NK-92 (cell line): ENCODE data around the gene MTERF2.

Source experiments
- DNase-seq: peaks from one replicate; lab custom pipeline; 2025; ENCODE audit not compliant: unreplicated experiment; lab: John Stamatoyannopoulos, UW

The MTERF2 gene

DNA sequence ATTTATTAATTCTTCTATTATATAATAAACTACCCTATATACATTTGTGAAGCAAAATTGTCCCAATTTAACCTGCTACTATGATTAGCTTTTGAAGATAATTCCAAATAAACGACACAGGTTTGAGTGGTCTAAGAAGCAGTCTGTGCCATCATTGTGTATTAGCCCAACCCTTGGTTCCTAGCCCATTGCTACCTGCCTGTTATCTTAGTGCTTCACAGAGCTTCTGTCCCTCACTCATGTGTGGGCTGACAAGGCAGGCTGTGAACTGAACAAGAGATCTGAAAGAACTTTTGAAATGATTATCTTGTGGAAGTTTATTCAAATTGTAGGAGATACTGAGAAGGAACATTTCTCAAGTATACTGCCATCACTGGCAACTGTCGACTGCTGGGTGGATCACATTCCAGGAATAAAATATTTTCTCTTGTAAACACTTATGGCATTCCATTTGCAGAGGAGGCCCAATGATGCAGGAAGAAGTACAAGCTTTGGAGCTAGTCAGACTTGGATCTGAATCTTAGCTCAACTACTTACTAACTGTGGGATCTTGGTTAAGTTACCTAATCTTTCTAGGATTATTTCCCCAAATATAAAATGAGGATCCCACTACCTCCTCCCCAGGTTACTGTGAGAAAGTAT is 7.8 kb upstream of the MTERF2 start:
- DNase-seq: no peak

DNA sequence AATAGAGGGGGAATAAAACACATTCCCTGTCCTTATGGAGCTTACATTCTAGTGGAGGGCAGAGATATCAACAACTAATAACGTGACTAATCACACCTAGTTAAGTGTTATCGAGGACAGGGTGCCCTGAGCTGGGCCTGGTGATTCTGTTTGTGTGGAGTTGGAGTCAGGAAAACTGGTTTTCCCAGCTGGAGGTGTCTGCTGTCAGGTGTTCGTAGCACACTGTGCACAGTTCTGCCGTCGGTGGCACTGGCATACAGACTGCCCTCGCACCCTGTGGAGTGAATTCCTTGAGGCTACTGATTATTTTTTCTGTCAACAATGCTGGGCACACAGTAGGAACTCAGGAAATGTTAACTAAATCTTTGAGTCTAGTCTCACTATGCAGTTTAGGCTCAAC is 900 bp upstream of the MTERF2 start:
- no peak for DNase-seq

DNA sequence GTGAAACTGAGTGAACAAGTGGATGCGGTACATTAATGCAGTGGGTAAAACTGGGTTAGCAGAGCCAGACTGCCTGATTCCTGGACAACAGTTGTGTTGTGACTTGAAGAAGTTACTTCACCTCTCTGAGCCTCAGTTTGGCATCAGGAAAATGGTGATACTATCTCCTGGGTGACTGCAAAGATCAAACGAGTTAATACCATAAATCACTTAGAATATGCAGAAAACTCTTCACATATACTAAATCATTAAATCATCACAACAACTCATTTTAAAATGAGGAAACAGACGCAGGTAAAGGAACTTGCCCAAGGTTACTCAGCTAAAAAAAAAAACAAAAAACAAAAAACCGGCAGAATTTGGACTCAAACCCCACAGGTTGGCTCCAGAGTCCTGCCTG is 811 bp downstream of the MTERF2 start:
- no peak for DNase-seq

DNA sequence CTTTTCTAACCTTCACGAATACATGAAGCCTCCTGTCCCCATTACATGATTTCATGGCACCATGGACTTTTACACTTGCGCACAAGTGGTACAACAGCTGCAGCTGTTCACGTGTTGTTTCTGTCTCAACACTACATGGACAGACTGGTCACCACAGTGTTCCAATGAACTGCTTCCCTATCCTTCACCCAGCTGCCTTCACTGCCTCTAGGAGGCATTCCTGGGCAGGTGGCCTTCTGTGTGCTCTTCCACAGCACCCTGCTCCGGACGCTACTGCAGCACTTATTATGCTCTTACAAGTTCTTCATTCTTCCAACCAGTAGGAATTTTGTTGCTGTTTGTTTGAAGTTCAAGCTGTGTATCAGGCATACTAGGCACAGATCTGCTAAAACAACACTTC is 1.5 kb downstream of the MTERF2 start:
- no peak for DNase-seq

DNA sequence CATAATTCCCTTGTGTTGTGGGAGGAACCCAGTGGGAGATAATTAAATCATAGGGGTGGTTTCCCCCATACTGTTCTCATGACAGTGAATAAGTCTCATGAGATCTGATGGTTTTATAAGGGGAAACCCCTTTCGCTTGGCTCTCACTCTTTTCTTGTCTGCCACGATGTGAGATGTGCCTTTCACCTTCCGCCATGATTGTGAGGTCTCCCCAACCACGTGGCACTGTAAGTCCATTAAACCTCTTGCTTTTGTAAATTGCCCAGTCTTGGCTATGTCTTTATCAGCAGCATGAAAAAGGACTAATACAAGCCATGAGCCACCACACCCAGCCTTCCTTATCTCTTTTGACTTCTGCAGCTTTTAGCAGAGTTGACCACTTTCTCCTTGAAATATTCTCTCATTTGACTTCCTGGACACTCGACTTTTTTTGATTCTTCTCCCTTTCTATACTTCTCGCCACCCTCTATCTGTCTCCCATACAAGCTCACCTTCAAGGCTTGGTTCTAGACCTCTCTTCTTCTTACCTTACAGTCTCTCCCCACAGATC is 2.3 kb downstream of the MTERF2 start:
- DNase-seq: no peak

DNA sequence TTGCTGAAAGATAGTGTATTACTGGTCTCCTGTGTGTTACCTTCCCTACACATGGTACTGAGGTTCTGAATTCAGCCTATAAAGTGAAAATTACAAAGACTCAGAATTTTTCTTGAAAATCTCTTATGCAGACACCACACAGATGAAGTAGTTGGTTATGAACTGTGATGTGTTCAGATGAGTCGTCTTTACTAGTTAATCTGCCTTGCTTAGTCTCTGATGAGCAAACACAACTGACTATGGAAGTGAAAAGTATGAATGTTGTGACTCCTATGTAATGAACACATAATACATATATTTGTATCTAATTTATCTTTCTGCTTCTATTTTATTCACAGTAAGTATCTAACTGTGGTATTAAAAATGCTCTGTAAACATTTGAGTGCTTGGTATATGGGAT is 4.7 kb downstream of the MTERF2 start:
- DNase-seq: no peak

DNA sequence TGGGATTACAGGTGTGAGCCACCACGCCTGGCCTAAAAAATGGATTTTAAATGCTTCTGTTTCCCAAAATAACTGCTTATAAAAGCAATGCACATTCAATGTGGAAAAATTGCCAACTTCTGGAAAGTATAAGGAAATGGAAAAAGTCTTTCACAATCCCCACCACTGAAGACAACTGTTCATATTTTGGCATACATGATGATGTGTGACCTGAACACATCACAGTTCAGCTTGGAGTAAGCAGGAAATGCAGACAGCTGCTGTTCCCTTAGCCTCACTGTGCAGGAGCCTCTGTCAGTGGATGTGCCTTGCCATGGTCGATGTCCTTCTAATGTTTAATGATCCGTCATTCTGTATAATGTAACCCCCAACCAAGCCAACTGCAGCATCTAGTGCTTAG is 5.2 kb downstream of the MTERF2 start:
- no peak for DNase-seq

DNA sequence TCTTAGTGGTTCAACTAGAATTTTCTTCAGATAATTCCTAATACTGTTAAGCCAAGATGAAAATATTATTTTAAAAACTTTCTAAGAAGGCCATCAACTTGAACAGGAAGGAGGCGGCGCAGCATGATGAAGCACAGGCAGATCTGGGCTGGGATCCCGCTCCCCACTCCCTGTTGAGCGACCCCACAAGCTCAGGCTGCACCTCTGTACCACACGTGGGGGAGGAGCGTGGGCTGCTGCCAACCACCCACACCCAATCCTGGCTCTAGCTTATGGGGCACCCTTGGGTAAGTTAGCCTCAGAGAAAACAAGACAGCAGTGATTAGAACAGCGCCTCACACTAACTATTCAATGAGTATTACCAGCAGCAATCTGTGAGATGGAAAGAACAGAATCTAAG is 6.0 kb downstream of the MTERF2 start:
- no peak for DNase-seq

DNA sequence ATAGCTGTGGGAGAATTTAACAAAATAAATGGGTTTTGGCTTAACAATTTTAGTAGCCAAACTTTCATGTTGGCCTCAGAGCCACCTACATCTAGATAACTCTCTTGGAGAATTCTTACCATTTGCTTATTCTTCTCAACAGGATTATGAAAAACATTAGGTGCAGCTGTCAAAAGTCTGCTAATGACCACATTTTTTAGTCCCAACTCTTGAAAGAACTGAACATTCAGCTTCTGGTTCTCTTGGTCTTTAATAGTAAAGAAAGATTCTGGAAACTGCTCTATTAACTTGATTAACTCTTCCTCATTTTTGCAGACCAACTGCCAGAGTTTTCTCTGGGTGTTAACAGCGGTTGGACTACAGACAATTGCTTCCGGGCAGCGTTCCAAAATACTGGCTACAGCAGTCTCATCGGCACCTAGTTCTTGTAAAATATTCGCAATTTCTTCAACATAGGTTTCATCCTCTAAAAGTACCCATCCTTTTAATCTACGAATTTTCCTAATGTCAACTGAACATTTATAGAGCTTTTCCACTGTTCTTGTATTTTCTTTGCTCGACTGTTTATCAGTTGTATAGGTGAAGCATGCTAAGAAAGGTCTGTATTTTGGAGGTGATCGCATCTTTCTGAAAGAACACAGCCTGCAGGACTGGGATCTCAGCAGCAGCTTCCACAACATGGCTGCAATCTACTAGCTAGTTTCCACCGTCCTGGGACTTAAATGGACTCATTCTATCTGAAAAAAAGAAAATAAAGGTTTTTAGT is 8.7 kb downstream of the MTERF2 start:
- no peak for DNase-seq

DNA sequence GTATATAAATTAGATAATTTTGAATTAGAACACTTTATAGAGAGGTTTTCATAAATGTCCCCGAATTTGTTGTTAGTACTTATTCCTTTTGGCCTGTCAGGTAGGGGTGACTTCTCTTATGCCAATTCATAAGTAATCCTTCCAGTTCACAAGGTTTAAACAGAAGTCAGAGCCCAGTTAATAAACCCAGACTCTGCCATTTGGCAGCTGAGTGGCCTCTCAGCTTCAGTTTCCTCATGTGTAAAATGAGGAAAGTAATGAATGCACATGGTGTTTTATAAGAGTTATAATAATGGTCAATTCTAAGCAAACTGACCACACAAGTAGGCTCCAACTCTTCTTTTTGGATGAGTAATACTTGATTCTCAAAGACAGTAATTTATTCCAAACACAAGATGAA is 10.3 kb downstream of the MTERF2 start:
- no peak for DNase-seq

DNA sequence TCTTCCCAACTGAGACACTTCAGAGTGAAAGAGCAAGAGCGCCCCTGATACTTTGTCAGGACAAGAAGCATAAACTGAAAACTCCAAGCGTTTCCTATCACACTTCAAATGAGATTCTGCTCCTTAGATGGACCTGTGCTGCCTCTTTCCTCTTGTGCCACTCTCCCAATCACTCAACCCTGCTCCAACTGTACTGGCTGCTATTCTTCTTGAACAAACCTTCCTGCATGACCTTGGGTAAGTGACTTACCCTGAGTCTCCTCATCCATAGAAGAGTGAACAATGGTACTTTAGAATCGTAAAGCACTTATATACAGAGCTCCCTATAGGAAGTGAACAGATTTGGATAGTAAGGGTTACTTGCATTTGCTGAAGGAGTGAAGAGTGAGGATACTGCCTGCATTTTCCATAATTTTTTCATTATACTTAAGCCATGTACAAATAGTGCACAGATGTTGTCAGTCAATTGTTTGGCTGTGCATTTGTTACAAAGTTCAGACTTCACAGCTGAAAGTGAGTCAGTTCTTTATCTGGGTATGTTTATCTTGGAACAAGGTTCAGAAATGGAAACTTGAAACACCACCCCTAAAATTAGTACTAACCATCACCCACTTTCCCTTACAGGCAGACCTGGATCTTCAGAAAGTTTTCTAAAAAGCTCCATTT is 10.8 kb downstream of the MTERF2 start:
- no peak for DNase-seq

DNA sequence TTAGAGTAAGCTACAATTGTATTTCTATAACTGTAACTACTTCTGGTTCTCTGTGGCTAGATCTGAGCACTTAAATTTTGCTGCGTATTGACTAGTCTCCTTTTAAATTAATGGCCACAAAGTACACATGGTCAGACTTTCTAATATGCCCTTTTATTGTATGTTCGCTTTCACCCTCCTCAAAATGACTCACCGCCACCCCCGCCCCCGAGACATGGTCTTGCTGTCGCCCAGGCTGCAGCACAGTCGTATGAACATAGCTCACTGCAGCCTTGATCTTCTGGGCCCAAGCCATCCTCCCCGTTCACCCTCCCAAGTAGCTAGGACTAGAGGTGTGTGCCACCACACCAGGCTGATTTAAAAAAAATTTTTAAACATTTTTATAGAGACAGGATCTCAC is 11.8 kb downstream of the MTERF2 start:
- DNase-seq: no peak

DNA sequence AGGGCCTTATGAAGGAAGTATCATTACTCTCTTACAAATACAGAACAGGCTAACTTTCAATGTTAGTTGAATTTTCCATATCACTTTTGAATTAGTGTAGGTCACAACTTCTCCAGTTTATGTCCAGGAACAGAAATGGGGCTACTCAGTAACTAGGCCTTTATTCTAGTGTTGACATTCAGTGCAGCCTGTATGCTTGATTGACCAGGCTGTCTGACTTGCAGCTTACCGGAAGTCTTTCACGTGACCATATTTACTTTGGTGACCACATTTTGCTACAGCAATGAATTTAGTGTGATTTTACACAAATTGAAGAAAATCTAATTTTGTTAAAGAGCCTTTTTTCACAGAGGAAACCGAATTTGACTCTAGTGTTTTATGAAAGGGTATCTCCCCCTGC is 12.4 kb downstream of the MTERF2 start:
- no peak for DNase-seq

DNA sequence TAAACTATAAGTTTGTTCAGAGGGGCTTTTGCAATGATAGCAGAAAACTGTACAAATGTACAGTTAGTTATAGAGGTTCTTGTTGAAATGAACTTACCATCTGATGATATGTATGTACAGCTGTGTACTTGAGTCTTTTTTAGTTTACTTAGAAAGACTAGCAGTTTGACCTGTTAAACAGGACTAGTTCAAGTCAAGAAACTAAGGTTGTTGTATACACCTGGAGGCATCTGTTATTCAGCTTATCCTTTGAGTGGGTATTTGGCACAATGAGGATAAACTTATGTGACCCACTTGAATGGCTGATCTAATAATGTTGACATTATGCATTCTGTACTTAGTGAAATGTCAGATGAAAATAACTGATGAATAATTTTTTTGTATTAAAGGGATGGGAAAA is 13.4 kb downstream of the MTERF2 start:
- no peak for DNase-seq

DNA sequence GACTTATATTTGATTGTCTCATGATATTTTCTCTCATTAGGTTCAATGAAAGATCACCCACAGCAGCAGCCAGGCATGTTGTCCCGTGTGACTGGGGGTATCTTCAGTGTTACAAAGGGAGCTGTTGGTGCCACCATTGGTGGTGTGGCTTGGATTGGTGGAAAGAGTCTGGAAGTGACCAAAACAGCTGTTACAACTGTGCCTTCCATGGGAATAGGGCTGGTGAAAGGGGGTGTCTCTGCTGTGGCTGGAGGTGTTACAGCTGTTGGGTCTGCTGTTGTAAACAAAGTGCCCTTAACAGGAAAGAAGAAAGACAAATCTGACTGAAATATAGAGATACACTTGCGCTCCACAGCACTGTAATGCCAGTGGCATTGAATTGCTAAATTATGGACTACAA is 15.9 kb downstream of the MTERF2 start:
- DNase-seq: no peak

DNA sequence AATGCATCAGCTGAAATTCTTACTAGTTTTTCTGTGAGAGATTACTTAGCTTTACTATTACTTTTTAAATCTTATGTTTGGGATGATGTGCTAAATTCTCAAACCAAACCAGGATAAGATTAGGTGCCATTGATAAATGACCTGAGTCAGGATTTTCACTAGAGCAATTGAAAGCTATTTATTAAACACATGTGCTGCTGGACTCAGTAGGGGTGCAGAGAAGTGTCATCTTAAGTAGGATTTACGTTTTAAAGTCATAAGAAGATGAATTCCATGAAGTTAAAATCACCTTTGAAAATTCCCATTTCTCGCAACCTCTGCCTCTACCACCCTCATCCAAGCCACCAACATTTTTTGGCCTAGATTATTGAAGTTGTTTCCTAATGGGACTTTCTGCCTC is 22.4 kb downstream of the MTERF2 start:
- no peak for DNase-seq

DNA sequence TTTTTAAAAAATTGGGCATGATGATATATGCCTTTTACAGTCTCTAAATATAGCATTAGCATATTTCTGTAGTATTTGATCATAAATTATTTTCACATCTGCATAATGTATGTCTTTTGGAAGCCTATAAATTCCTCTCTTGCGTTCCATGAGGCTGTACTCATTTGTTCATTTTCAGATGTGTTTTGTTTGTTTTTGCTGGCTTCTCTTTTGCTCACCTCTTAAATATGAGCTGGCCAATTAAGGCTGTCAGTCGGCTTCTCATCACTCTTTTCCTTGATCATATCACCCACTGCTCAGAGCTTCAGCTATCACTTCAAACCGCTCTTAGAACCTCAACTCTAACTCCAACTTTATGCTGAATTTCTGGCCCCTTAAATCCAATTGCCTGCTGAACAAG is 24.7 kb downstream of the MTERF2 start:
- DNase-seq: no peak

DNA sequence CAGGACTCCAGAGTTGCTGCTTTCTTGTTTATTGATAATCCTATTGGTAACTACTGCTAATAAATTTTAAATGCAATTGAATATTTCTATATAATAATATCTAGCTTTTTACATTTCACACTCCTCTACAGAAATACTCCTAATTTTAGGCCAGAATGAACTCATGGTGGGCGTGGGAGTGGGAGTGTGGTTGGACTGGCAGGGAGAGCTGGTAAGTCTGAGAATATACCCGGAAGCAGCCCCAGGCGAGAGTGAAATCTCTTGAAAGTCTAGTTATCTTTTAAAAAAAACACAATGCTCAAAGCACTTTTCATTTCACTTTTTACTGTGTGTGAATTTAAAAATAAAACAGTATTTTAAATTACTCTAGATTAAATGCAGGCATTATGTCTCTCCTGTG is 26.5 kb downstream of the MTERF2 start:
- no peak for DNase-seq

DNA sequence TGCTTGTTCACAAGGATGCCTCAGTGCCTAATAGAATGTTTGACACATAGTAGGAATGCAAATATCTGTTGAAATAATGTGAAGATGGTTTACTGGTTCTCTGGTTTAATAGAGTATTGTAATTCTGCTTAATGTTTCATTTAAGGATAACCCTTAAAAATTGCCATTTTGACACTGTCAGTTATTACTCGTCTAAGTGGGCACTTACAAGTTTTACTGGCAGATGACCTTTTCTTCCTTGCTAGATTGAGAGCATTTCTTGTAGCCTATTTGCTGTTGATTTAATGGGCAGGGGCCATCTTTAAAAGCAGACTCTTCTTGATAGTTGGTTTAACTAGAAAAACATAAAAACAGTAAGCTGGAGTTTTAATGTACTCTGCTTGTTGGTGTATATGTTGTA is 29.4 kb downstream of the MTERF2 start:
- DNase-seq: no peak

DNA sequence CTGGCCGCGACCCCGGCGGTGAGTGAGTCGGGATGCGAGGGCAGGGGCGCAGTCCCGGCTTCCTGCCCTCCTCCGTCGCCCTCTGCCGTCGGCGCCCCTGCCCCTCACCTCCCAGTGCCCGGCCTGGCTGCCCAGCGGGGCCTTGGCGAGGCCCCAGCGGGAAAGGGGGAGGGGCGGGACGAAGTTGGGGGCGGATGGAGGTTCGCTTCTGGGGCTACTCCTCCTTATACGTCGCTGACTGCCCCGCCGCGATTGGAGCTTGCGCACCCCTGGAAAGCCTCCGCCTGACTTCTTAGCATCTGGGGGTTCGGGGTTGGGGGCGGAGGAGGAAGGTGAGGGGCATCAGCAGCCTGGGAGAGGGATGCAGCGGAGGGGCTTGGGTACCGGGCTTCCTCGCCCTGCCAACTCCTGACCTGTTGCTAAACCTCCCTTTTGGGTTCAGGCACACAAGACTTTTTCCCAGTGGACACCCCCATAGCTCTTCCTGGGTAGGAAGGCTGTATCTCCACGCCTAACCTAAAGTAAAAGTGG is 30.8 kb downstream of the MTERF2 start:
- no peak for DNase-seq

DNA sequence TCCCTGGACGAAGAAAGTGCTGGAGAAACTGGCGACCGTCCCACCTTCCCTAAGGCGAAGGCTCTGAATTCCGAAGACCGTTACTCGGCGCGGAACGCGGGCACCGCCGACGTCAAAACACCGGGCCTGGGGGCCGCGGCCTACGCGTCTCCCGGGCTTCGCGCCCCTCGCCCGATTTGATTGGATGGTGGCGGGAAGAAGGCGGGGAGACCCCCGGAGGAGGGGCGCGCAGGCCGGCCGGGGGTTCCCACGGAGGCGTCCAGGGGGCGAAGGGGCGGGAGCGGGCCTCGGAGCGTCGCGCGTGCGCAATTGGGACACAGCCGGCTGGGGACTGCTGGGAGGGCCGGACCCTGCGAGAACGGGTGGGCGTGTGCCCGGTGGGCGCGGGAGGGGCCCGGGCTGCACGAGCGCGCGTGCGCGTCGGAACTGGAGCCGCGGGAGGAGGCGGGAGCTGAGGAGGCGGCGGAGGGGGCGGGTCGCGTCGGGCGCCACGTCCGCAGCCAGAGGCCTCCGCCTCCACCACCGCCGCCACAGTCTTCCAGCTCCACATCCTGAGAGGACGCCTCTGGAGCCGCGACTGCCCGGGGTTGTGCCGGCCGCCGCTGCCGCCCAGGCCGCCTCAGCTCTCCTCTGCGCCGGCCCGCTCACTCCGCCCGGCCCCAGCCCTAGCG is 31.4 kb downstream of the MTERF2 start, which contains the start of gene TMEM263:
TMEM263 (plus strand) TSS at position 531 of the 671 bp plus-strand sequence. CDS start 11,210 bp downstream, outside the sequence.
- DNase-seq: peak; percentile 27
